PFSK-1 (cell line): ENCODE measurements around the gene TNRC6B.

Source experiments
- POLR2AphosphoS5 ChIP-seq: IDR thresholded peaks from 2 replicates; pipeline ENCODE4 v1.6.1; 2012; ENCODE audit warnings: low read depth, mild to moderate bottlenecking, control low read depth, low read length, moderate library complexity
- REST ChIP-seq, 2 experiments: IDR thresholded peaks; 2 replicates each; pipeline versions ENCODE4 v1.6.1 to v1.8.0; 2011 to 2012; ENCODE audit warnings: low read depth in 2 of 2, low read length in 2 of 2, control low read depth in 1 of 2, inconsistent platforms in 1 of 2, mild to moderate bottlenecking in 1 of 2, moderate library complexity in 1 of 2; ENCODE audit not compliant: insufficient read depth in 1 of 2
- SIN3A ChIP-seq: IDR thresholded peaks from 2 replicates; pipeline ENCODE4 v1.6.1; 2012; ENCODE audit warnings: mild to moderate bottlenecking, low read length, moderate library complexity, borderline replicate concordance; ENCODE audit not compliant: insufficient read depth
- TAF1 ChIP-seq: IDR thresholded peaks from 2 replicates; pipeline ENCODE4 v1.6.1; 2012; ENCODE audit warnings: low read length, control low read depth, borderline replicate concordance; ENCODE audit not compliant: insufficient read depth

- TF ChIP-seq POLR2AphosphoS5 = no peak
- no peak for TF ChIP-seq REST (IDR thresholded peaks at IDR 0.05; ENCODE audit: insufficient read depth in 1 of 2, low read depth in 2 of 2, low read length in 2 of 2)
- TF ChIP-seq TAF1 = no peak
- TF ChIP-seq SIN3A = no peak
These were observed 28.8 kb downstream of the TNRC6B start for GRCh38 chr22:40206561-40206960.
